T-helper 1 cell treated with Interleukin-12 subunit alpha and Interleukin-12 subunit beta and Interleukin-4 antibody, amounts not matched to agents 30 ng/mL and 1 ng/mL, for 36 hours (primary cell): ENCODE results near the gene JUP. TPM values are rescaled to one million over a fixed set of nuclear protein-coding genes. Genes with fewer than 3 reads are reported as not detected.

Experiments used
- intact Hi-C: fragments of 100-400 bp; cut with micrococcal nuclease; formaldehyde crosslinking; loops from one replicate; pipeline ENCODE4 v1.15.1; 2024
- total RNA-seq: library from RNA; stranded (reverse); gene quantifications from 2 replicates; pipeline ENCODE4 v1.2.3, GENCODE V29; 2022

Gene JUP
- total RNA-seq, 1 donor from 2014 or later = 0.10 TPM

GRCh38 chr17:41725134-41725533 lies 61.4 kb downstream of the JUP start:
- intact Hi-C loops = no loop called here

- intact Hi-C loops = no loop called here
Observed at GRCh38 chr17:41724476-41725050, 61.9 kb downstream of the JUP start.

- intact Hi-C loops = no loop called here
Observed at GRCh38 chr17:41723801-41724475, 62.6 kb downstream of the JUP start.

GRCh38 chr17:41722231-41722630 lies 64.3 kb downstream of the JUP start:
- intact Hi-C loops = no loop called here

- intact Hi-C loops = no loop called here
Observed at GRCh38 chr17:41718287-41718645, 68.2 kb downstream of the JUP start.

GRCh38 chr17:41717408-41718286 lies 68.9 kb downstream of the JUP start:
- intact Hi-C loops = no loop called here

GRCh38 chr17:41711669-41712400 lies 74.7 kb downstream of the JUP start, which contains the start of gene GAST:
GAST (plus strand) TSS chr17:41712331; CDS start chr17:41715437, 3,106 bp downstream.
- intact Hi-C loops = no loop called here

- intact Hi-C loops = no loop called here
Observed at GRCh38 chr17:41710472-41711090, 75.9 kb downstream of the JUP start.

GRCh38 chr17:41707803-41708669 lies 78.5 kb downstream of the JUP start:
- intact Hi-C loops = no loop called here

- intact Hi-C loops = no loop called here
Observed at GRCh38 chr17:41705271-41705991, 81.1 kb downstream of the JUP start.

Other genes with a start within 250 kb of the JUP start
- not detected in 2 replicates for gene KRT9, start 214.7 kb downstream of the JUP start, total RNA-seq
- gene KRT14, start 199.8 kb downstream of the JUP start, total RNA-seq = not detected in 2 replicates
- not detected in 2 replicates for gene KRT16, start 173.9 kb downstream of the JUP start, total RNA-seq
- gene KRT17, start 162.1 kb downstream of the JUP start, total RNA-seq = 0.54 and 0.59 TPM in 2 replicates
- 833 and 842 TPM in 2 replicates for gene EIF1, start 97.8 kb downstream of the JUP start, total RNA-seq
- gene GAST, start 74.4 kb downstream of the JUP start, total RNA-seq = not detected in 2 replicates
- 0.05 TPM in 2 replicates for gene HAP1, start 52.1 kb downstream of the JUP start, total RNA-seq
- gene P3H4, start 25.2 kb upstream of the JUP start, total RNA-seq = 3.4 TPM in 2 replicates
- 0.51 TPM in 1 of 2 replicates, not detected in the other for gene FKBP10, start 26.3 kb upstream of the JUP start, total RNA-seq
- gene NT5C3B, start 49.5 kb upstream of the JUP start, total RNA-seq = 24.3 and 24.9 TPM in 2 replicates
- gene KLHL10, start 51.1 kb upstream of the JUP start, total RNA-seq = not detected in 2 replicates
- gene KLHL11, start 78.7 kb upstream of the JUP start, total RNA-seq = 15.5 TPM in 2 replicates
- gene ACLY, start 132.2 kb upstream of the JUP start, total RNA-seq = 159 and 165 TPM in 2 replicates
- gene ODAD4, start 143.9 kb upstream of the JUP start, total RNA-seq = 0.47 and 0.49 TPM in 2 replicates
- 98.4 and 99.3 TPM in 2 replicates for gene CNP, start 180.1 kb upstream of the JUP start, total RNA-seq
- 103 and 119 TPM in 2 replicates for gene DNAJC7, start 230.7 kb upstream of the JUP start, total RNA-seq
- 29.1 and 29.4 TPM in 2 replicates for gene NKIRAS2, start 233.4 kb upstream of the JUP start, total RNA-seq